Glutamatergic neuron (in vitro differentiated cells): ENCODE data around the gene HBEGF. TPM values are rescaled to one million over a fixed set of nuclear protein-coding genes. Genes with fewer than 3 reads are reported as not detected.

Experiments used
- DNase-seq: peaks from one replicate; pipeline ENCODE4 v3.0.0; 2022
- H3K27ac Mint-ChIP-seq: one replicate; pipeline ENCODE4 v1.8.0; 2020; ENCODE audit warnings: mild to moderate bottlenecking, mixed read lengths, inconsistent platforms; ENCODE audit not compliant: unreplicated experiment
- H3K27me3 Mint-ChIP-seq: one replicate; pipeline ENCODE4 v1.8.0; 2020; ENCODE audit warnings: mild to moderate bottlenecking, moderate library complexity, mixed read lengths, inconsistent platforms; ENCODE audit not compliant: unreplicated experiment
- H3K36me3 Mint-ChIP-seq: one replicate; pipeline ENCODE4 v1.8.0; 2020; ENCODE audit warnings: mild to moderate bottlenecking, mixed read lengths, inconsistent platforms; ENCODE audit not compliant: unreplicated experiment
- H3K4me1 Mint-ChIP-seq: one replicate; pipeline ENCODE4 v1.8.0; 2020; ENCODE audit warnings: mild to moderate bottlenecking, low read depth, mixed read lengths, inconsistent platforms; ENCODE audit not compliant: unreplicated experiment
- H3K4me3 Mint-ChIP-seq: one replicate; pipeline ENCODE4 v1.8.0; 2020; ENCODE audit warnings: mild to moderate bottlenecking, mixed read lengths, inconsistent platforms; ENCODE audit not compliant: unreplicated experiment
- H3K9me3 Mint-ChIP-seq: one replicate; pipeline ENCODE4 v1.8.0; 2020; ENCODE audit warnings: mild to moderate bottlenecking, moderate library complexity, mixed read lengths, inconsistent platforms; ENCODE audit not compliant: unreplicated experiment
- total RNA-seq: library from RNA; stranded (reverse); fragmentation: NEBNext Ultra II Directional; extraction: Animal tissue kit (Norgen Biotek cat#: 25700); gene quantifications from one replicate; pipeline ENCODE4 v1.2.1, GENCODE V29; 2021; ENCODE audit not compliant: unreplicated experiment
- TF ChIP-seq, protein P1 (sequence below): fragments of 200-600 bp; sonication (generic); IDR thresholded peaks from one replicate; pipeline ENCODE4 v1.5.0; 2021; ENCODE audit not compliant: partially characterized antibody, unreplicated experiment

HBEGF gene
- total RNA-seq, 1 donor from 2014 or later = 2.5 TPM

DNA sequence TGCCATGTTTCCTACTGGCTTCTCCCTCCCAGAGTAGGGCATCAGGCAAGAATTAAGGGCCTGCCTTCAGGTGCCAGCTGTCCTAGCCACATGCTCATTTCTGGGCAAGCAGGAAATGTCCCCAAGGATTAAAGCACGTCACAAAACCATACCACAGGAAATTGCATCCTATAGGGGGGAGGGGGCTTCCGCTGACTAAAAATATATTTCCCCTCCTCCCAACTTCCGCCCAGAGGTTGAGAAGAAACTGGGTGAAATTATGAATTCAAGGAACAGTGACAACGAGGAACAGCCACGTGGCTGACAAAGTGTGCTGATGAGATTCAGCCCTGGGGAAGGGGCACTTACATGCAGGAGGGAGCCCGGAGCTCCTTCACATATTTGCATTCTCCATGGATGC lies 4.1 kb downstream of the HBEGF start:
- H3K4me1 Mint-ChIP-seq = peaks cover 13% of the 10 kb centered on the region
- no peak overlapping the region for H3K27ac Mint-ChIP-seq
- TF ChIP-seq, protein P1, sequence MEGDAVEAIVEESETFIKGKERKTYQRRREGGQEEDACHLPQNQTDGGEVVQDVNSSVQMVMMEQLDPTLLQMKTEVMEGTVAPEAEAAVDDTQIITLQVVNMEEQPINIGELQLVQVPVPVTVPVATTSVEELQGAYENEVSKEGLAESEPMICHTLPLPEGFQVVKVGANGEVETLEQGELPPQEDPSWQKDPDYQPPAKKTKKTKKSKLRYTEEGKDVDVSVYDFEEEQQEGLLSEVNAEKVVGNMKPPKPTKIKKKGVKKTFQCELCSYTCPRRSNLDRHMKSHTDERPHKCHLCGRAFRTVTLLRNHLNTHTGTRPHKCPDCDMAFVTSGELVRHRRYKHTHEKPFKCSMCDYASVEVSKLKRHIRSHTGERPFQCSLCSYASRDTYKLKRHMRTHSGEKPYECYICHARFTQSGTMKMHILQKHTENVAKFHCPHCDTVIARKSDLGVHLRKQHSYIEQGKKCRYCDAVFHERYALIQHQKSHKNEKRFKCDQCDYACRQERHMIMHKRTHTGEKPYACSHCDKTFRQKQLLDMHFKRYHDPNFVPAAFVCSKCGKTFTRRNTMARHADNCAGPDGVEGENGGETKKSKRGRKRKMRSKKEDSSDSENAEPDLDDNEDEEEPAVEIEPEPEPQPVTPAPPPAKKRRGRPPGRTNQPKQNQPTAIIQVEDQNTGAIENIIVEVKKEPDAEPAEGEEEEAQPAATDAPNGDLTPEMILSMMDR = no peak
- no peaks in the 10 kb centered on the region for H3K36me3 Mint-ChIP-seq
- H3K9me3 Mint-ChIP-seq = peaks cover 2% of the 10 kb centered on the region
- peaks cover 9% of the 10 kb centered on the region for H3K27me3 Mint-ChIP-seq
- no peak for DNase-seq
- H3K4me3 Mint-ChIP-seq = peak overlapping the region; percentile 40

DNA sequence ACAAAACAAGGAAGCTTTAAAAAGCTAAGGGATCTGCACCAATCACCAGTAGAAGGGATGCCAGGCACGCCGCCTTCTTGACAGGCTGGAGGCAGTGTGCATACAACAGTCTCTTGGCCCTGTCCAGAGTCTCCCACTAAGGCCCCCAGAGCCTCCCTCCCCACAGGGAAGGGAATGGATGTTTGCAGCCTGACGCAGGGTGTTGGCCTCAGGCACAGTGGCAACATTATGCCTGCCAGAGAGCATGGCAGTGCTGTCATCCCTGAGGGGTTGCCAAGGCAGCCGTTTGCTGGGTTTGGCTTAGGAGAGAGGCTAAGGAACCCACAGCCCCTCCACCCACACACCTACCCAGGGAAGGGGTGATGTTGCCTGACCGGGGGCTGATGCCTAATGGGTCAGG lies 4.8 kb downstream of the HBEGF start:
- Mint-ChIP-seq H3K27me3 (peaks cover 7% of the 10 kb centered on the region), H3K36me3 (no peaks in the 10 kb centered on the region), H3K9me3 (peaks cover 2% of the 10 kb centered on the region), H3K27ac (no peak overlapping the region), H3K4me3 (no peak overlapping the region), H3K4me1 (peaks cover 8% of the 10 kb centered on the region)
- DNase-seq = no peak
- TF ChIP-seq, protein P1 = no peak

DNA sequence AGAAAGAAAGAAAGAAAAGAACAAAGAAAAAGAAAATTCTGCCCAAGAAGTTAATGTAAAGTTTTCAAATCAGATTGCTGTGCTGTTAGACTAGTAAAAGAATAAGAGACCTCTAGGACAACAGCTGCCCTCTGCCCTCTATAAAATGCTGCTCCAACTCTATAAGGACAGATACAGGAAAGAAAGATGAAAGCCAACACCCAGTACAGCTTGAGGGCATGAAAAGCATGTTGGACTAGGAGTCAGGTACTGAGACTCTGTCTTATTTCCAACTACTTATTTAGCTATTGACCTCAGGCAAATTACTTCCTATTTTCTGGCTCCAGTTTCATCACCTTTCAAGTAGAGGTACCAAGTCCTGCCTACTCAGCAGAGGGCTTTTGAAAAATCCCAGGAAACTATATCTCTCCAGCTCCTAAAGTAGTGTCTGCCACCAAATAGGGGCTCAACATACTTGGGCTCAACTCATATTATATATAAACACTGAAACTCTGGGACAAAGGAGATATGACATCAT lies 5.7 kb downstream of the HBEGF start:
- Mint-ChIP-seq H3K27me3 (peaks cover 7% of the 10 kb centered on the region), H3K9me3 (peaks cover 2% of the 10 kb centered on the region), H3K4me3 (no peak overlapping the region), H3K27ac (no peak overlapping the region), H3K36me3 (no peaks in the 10 kb centered on the region), H3K4me1 (peaks cover 8% of the 10 kb centered on the region)
- no peak for DNase-seq
- TF ChIP-seq, protein P1 = no peak

DNA sequence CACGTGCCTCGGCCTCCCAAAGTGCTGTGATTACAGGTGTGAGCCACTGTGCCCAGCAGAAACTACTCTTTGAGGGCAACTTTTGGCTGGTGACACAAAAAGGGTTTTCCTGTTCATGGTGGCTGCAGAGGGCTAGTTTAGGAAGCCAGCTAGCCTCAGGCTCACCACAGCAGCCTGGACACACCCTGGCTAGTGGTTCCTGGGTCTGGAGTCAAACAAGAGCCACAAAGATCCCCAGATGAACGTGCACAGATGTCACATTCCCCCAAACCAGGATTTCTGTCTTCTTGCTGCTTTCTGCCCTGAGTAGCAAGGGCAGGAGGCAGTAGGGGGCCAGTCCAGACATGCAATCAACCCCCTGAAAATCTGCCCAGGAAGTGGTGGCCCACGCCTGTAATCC lies 6.8 kb downstream of the HBEGF start:
- no peak overlapping the region for H3K4me3 Mint-ChIP-seq
- peaks cover 4% of the 10 kb centered on the region for H3K27me3 Mint-ChIP-seq
- peaks cover 8% of the 10 kb centered on the region for H3K4me1 Mint-ChIP-seq
- H3K36me3 Mint-ChIP-seq = no peaks in the 10 kb centered on the region
- TF ChIP-seq, protein P1 = no peak
- no peaks in the 10 kb centered on the region for H3K9me3 Mint-ChIP-seq
- no peak overlapping the region for H3K27ac Mint-ChIP-seq
- no peak for DNase-seq

DNA sequence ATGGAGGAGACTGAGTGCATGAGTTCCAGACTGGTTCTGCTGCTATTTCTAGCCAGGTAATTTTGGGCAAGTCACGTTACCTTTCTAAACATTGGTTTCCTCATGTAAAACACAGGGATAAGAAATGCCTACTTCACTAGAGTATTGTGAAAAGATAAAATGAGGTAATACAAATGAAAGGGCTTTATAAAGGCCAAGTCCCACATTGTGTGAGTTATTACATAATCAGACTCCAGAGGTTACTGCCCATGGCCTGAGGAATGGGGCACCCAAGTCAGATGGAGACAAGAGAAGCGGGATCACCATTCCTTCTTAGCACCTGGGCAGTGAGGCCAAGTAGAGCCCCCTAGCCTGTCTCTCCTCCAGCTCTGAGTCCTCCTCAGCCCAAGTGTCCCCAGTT lies 7.5 kb downstream of the HBEGF start:
- H3K27ac Mint-ChIP-seq = no peak overlapping the region
- no peak for DNase-seq
- H3K27me3 Mint-ChIP-seq = peaks cover 2% of the 10 kb centered on the region
- H3K9me3 Mint-ChIP-seq = no peaks in the 10 kb centered on the region
- no peak overlapping the region for H3K4me3 Mint-ChIP-seq
- peaks cover 8% of the 10 kb centered on the region for H3K4me1 Mint-ChIP-seq
- H3K36me3 Mint-ChIP-seq = no peaks in the 10 kb centered on the region
- TF ChIP-seq, protein P1 = no peak
